Activated CD8-positive, alpha-beta memory T cell treated with anti-CD3 and anti-CD28 coated beads for 4 hours (primary cell): ENCODE measurements around the gene D2HGDH.

Source experiments
- DNase-seq, 2 donors: peaks; one replicate each; pipeline ENCODE4 v3.0.0-alpha.2; 2020; ENCODE audit warnings: low read depth in 2 of 2

D2HGDH gene

GRCh38 chr2:241734467-241735208 is at the start of gene D2HGDH:
Gene D2HGDH, plus strand, starts transcription at chr2:241734630. Its CDS starts 595 bp downstream, at chr2:241735225.
- peak; percentile 83 to 85 for DNase-seq

GRCh38 chr2:241686324-241686649 is 48.1 kb upstream of the D2HGDH start:
- no peak for DNase-seq

- DNase-seq: peak; percentile 87
Observed at GRCh38 chr2:241686650-241687425, 47.6 kb upstream of the D2HGDH start, which contains the start of gene DTYMK. Gene DTYMK, minus strand, starts transcription at chr2:241686815. Its CDS starts 32 bp downstream, at chr2:241686783.

- no peak for DNase-seq
Observed at GRCh38 chr2:241689306-241689705, 45.1 kb upstream of the D2HGDH start.

- DNase-seq: no peak
Observed at GRCh38 chr2:241690202-241690717, 44.2 kb upstream of the D2HGDH start.

GRCh38 chr2:241692448-241692847 is 42.0 kb upstream of the D2HGDH start:
- DNase-seq: no peak

- DNase-seq: no peak
Observed at GRCh38 chr2:241695651-241696050, 38.8 kb upstream of the D2HGDH start.

- DNase-seq: no peak
Observed at GRCh38 chr2:241701149-241701398, 33.4 kb upstream of the D2HGDH start.

GRCh38 chr2:241701399-241702154 is 32.9 kb upstream of the D2HGDH start, which contains the start of gene ING5:
Gene ING5, plus strand, starts transcription at chr2:241702039. Its CDS starts 27 bp downstream, at chr2:241702066.
- peak; percentile 90 to 92 for DNase-seq

GRCh38 chr2:241702155-241703031 is 32.0 kb upstream of the D2HGDH start:
- peak; percentile 82 to 85 for DNase-seq

- no peak for DNase-seq
Observed at GRCh38 chr2:241703032-241703604, 31.3 kb upstream of the D2HGDH start.

- no peak for DNase-seq
Observed at GRCh38 chr2:241706537-241706936, 27.9 kb upstream of the D2HGDH start.

GRCh38 chr2:241708879-241709278 is 25.6 kb upstream of the D2HGDH start:
- DNase-seq: no peak

- no peak for DNase-seq
Observed at GRCh38 chr2:241719093-241719492, 15.3 kb upstream of the D2HGDH start.

- no peak for DNase-seq
Observed at GRCh38 chr2:241720099-241720498, 14.3 kb upstream of the D2HGDH start.

- DNase-seq: no peak
Observed at GRCh38 chr2:241720560-241720959, 13.9 kb upstream of the D2HGDH start.

- DNase-seq: no peak
Observed at GRCh38 chr2:241721852-241722251, 12.6 kb upstream of the D2HGDH start.

GRCh38 chr2:241722896-241723454 is 11.5 kb upstream of the D2HGDH start:
- DNase-seq: no peak

GRCh38 chr2:241724259-241724974 is 10.0 kb upstream of the D2HGDH start:
- no peak for DNase-seq
